GM08714 (cell line): ENCODE data around the gene DNAJC3.
"Not testable (repeated sequence)": the region's sequence is repeated elsewhere in the genome, so short reads cannot be mapped to it uniquely, and the experiment has no call there.

ENCODE experiments used
- H3K4me3 ChIP-seq: fragments of 200-500 bp; sonication (Bioruptor generic); 2 replicates; pipeline ENCODE4 v1.5.1; 2014; ENCODE audit warnings: mild to moderate bottlenecking, low read length, inconsistent platforms
- ZNF274 ChIP-seq: IDR thresholded peaks from 2 replicates; pipeline ENCODE4 v1.6.1; 2012; ENCODE audit warnings: mild to moderate bottlenecking, low read depth, low read length

Gene DNAJC3

GRCh38 chr13:95756072-95756471 is 79.1 kb downstream of the DNAJC3 start:
- no peak for TF ChIP-seq ZNF274
- no peak overlapping the region for H3K4me3 ChIP-seq

- not testable (repeated sequence) for H3K4me3 ChIP-seq
Measured at GRCh38 chr13:95762626-95763025, 85.7 kb downstream of the DNAJC3 start.

GRCh38 chr13:95763601-95764000 is 86.7 kb downstream of the DNAJC3 start:
- H3K4me3 ChIP-seq = no peak overlapping the region
- TF ChIP-seq ZNF274 = no peak

GRCh38 chr13:95771905-95772304 is 95.0 kb downstream of the DNAJC3 start:
- no peak overlapping the region for H3K4me3 ChIP-seq
- no peak for TF ChIP-seq ZNF274

GRCh38 chr13:95779522-95779921 is 102.6 kb downstream of the DNAJC3 start:
- TF ChIP-seq ZNF274 = no peak
- H3K4me3 ChIP-seq = no peak overlapping the region

- no peak overlapping the region for H3K4me3 ChIP-seq
- no peak for TF ChIP-seq ZNF274
Measured at GRCh38 chr13:95781016-95781415, 104.1 kb downstream of the DNAJC3 start.

GRCh38 chr13:95781940-95782339 is 105.0 kb downstream of the DNAJC3 start:
- H3K4me3 ChIP-seq = not testable (repeated sequence)

GRCh38 chr13:95783747-95784146 is 106.8 kb downstream of the DNAJC3 start:
- TF ChIP-seq ZNF274 = no peak
- H3K4me3 ChIP-seq = no peak overlapping the region

- no peak for TF ChIP-seq ZNF274
- H3K4me3 ChIP-seq = no peak overlapping the region
Measured at GRCh38 chr13:95784161-95784899, 107.4 kb downstream of the DNAJC3 start.

- no peak overlapping the region for H3K4me3 ChIP-seq
- no peak for TF ChIP-seq ZNF274
Measured at GRCh38 chr13:95784900-95785290, 108.0 kb downstream of the DNAJC3 start.

GRCh38 chr13:95787356-95788099 is 110.6 kb downstream of the DNAJC3 start:
- H3K4me3 ChIP-seq = no peak overlapping the region
- TF ChIP-seq ZNF274 = no peak

- TF ChIP-seq ZNF274 = no peak
- no peak overlapping the region for H3K4me3 ChIP-seq
Measured at GRCh38 chr13:95788100-95788463, 111.1 kb downstream of the DNAJC3 start.

GRCh38 chr13:95789315-95789714 is 112.4 kb downstream of the DNAJC3 start:
- H3K4me3 ChIP-seq = not testable (repeated sequence)

- no peak for TF ChIP-seq ZNF274
- no peak overlapping the region for H3K4me3 ChIP-seq
Measured at GRCh38 chr13:95791084-95791722, 114.3 kb downstream of the DNAJC3 start.

GRCh38 chr13:95793018-95793555 is 116.1 kb downstream of the DNAJC3 start:
- no peak for TF ChIP-seq ZNF274
- H3K4me3 ChIP-seq = no peak overlapping the region
